Brain microvascular endothelial cell (primary cell): ENCODE data around the gene DGKG.

Experiments used
- DNase-seq: peaks from one replicate; pipeline ENCODE4 v3.0.0-alpha.2; 2020
- H3K27ac ChIP-seq: fragments of 250-450 bp; sonication (Bioruptor Pico); 2 replicates; pipeline ENCODE4 v1.5.1; 2020; ENCODE audit warnings: mild to moderate bottlenecking, moderate library complexity
- H3K27me3 ChIP-seq: fragments of 250-450 bp; sonication (Bioruptor Pico); replicated peaks from 2 replicates; pipeline ENCODE4 v1.5.1; 2020; ENCODE audit warnings: mild to moderate bottlenecking
- H3K36me3 ChIP-seq: fragments of 250-450 bp; sonication (Bioruptor Pico); replicated peaks from 2 replicates; pipeline ENCODE4 v1.5.1; 2020; ENCODE audit warnings: mild to moderate bottlenecking
- H3K4me3 ChIP-seq: 2 replicates; pipeline ENCODE4 v1.5.1; 2011; ENCODE audit warnings: low read depth, mild to moderate bottlenecking, control low read depth, low read length, moderate library complexity
- CTCF ChIP-seq: IDR thresholded peaks from 2 replicates; pipeline ENCODE4 v1.5.1; 2011; ENCODE audit warnings: low read depth, mild to moderate bottlenecking, moderate library complexity, low read length, control low read depth, inconsistent platforms; ENCODE audit errors: missing control alignments
- in situ Hi-C: cut with HindIII; loops from 2 replicates; pipeline ENCODE4 v1.10.0; 2017; ENCODE audit warnings: low sequenced_read_pairs, low pct_ligation_motif_present

DGKG gene

DNA sequence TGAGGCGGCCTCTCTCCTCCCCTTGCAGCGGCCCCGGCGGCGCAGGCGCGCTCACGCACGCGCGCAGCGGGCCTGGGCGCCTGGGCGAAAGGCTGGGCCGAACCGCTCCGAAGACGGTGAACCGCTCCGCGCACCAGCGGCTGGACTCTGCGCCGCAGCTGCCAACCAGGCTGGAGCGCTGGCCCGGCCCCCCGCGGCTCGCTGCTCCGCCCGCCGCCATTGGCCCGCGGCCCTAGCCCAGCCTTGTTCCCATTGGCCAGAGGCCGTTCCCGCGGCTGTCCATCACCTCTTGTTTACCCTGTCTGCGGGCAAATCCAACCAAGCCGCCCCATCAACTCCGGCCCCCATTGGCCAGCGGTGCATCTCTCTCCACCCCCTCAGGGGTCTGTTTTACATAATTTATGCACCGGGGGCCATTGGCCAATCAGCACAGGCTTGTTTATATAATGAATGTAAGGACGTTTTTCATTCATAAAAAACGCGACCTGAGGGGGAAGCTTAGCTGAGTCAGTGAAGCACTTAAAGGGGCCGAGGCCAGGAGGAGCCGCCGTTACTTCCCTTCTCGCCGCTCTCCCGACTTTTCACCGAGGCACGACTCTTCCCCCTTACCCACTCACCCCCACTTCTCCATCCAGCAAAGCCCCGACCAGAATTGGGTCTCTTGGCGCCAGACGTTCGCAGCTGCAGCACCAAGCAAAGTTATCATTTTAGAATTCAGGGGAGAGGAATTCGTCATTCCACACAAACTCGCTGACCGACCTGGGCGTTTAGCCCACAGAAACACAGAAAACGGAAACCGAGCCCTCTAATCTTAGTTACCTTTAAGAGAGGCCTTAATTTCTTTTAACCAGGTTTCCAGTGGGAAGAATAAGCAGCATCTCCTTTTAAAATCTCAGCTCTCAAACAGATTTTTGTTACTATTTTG lies 252.8 kb downstream of the DGKG start, which contains the start of gene ETV5:
ETV5 (minus strand) TSS at position 149 of the 925 bp plus-strand sequence. CDS start 3,221 bp downstream, outside the sequence.
- peak; percentile 100 for DNase-seq
- no peak for TF ChIP-seq CTCF
- H3K36me3 ChIP-seq: no peaks in the 10 kb centered on the region
- no peaks in the 10 kb centered on the region for H3K27me3 ChIP-seq
- in situ Hi-C loops: no loop called here
- H3K27ac ChIP-seq: peak within 1 kb of the TSS; percentile 76
- peak within 1 kb of the TSS; percentile 79 for H3K4me3 ChIP-seq

GRCh38 chr3:186108106-186108940 lies 253.7 kb downstream of the DGKG start:
- DNase-seq: peak; percentile 61
- no peaks in the 10 kb centered on the region for H3K27me3 ChIP-seq
- H3K27ac ChIP-seq: peak overlapping the region; percentile 55
- H3K4me3 ChIP-seq: peak overlapping the region; percentile 79
- peaks cover 4% of the 10 kb centered on the region for H3K36me3 ChIP-seq
- no peak for TF ChIP-seq CTCF
- in situ Hi-C loops: no loop called here

- H3K27ac ChIP-seq: peak overlapping the region; percentile 55
- peak; percentile 55 for DNase-seq
- H3K4me3 ChIP-seq: peak overlapping the region; percentile 79
- in situ Hi-C loops: no loop called here
- peaks cover 8% of the 10 kb centered on the region for H3K36me3 ChIP-seq
- H3K27me3 ChIP-seq: no peaks in the 10 kb centered on the region
- no peak for TF ChIP-seq CTCF
Observed at GRCh38 chr3:186107215-186108105, 254.6 kb downstream of the DGKG start.

GRCh38 chr3:186105543-186105942 lies 256.5 kb downstream of the DGKG start:
- H3K36me3 ChIP-seq: peaks cover 9% of the 10 kb centered on the region
- TF ChIP-seq CTCF: no peak
- no peaks in the 10 kb centered on the region for H3K27me3 ChIP-seq
- H3K4me3 ChIP-seq: no peak overlapping the region
- H3K27ac ChIP-seq: no peak overlapping the region
- no peak for DNase-seq
- in situ Hi-C loops: no loop called here

DNA sequence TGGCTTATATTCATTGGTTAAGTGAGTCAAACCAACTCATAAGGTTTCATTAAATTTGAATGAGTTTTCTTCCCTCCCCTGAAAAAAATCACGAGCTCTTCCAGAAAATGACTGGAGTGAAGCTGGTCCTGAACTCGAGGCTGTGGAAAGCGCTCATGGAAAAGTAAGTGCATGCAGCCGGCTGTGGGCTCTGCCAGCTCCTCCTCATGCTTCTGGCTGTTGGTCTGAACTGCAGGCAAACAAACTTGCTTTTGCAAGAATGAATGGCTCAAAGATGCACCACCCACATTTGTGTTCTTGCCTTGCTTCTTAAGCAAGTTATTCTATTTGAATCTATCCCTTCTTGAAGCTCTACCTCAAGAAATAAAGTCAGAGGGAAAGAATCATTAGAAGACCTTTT lies 259.3 kb downstream of the DGKG start:
- DNase-seq: no peak
- TF ChIP-seq CTCF: no peak
- H3K4me3 ChIP-seq: no peak overlapping the region
- no peaks in the 10 kb centered on the region for H3K27me3 ChIP-seq
- peaks cover 23% of the 10 kb centered on the region for H3K36me3 ChIP-seq
- in situ Hi-C loops: no loop called here
- no peak overlapping the region for H3K27ac ChIP-seq
